RKO (cell line): ENCODE results near the gene CARD6.
A peak's percentile ranks its signal among the peaks of the same experiment; 100 is the strongest.
"Not testable (repeated sequence)": the region's sequence is repeated elsewhere in the genome, so short reads cannot be mapped to it uniquely, and the experiment has no call there.

Experiments used
- DNase-seq: peaks from one replicate; pipeline ENCODE4 v3.0.0-alpha.2; 2016; ENCODE audit warnings: low spot score

CARD6 gene

GRCh38 chr5:40841068-40841805, at the start of gene CARD6:
Gene CARD6, plus strand, starts transcription at chr5:40841367. Its CDS starts 16 bp downstream, at chr5:40841383.
- peak; percentile 69 for DNase-seq

DNA sequence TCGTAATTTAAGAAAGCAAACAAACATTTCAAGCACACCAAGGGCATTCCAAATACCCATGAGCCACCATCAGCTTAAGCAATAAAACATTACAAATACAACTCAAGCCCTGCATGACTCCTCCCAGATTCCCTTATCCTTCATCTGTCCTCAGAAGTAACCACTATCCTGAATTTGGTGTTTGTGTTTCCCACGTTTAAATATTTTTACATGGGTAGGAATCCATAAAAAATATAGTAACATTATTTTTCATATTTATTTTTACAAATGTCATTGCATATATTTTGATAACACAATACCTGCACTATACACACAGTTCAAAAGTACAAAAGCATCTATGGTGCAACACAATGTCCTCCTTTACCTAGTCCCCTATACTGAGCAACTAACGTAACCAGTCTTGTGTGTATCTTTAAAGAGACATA, 49.4 kb upstream of the CARD6 start:
- no peak for DNase-seq

DNA sequence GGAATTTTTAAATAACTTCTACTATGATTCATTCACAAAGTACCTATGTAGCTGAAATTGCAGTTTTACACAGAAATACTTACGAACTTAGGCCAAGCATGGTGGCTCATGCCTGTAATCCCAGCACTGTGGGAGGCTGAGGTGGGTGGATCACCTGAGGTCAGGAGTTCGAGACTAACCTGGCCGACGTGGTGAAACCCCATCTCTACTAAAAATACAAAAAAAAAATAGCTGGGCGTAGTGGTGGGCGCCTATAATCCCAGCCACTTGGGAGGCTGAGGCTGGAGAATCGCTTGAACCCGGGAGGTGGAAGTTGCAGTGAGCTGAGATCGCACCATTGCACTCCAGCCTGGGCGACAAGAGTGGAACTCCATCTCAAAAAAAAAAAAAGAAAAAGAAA, 48.5 kb upstream of the CARD6 start:
- not testable (repeated sequence) for DNase-seq

- not testable (repeated sequence) for DNase-seq
These were observed 46.8 kb upstream of the CARD6 start for GRCh38 chr5:40794340-40794739.

DNA sequence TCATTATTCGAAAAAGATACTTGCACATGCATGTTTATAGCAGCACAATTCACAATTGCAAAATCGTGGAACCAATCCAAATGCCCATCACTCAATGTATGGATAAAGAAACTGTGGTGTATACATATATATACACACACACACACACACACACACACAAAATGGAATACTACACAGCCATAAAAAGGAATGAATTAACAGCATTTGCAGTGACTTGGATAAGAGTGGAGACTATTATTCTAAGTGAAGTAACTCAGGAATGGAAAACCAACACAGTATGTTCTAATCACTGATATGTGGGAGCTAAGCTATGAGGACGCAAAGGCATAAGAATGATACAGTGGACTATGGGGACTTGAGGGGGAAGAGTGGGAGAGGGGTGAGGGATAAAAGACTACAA, 46.3 kb upstream of the CARD6 start:
- not testable (repeated sequence) for DNase-seq

DNA sequence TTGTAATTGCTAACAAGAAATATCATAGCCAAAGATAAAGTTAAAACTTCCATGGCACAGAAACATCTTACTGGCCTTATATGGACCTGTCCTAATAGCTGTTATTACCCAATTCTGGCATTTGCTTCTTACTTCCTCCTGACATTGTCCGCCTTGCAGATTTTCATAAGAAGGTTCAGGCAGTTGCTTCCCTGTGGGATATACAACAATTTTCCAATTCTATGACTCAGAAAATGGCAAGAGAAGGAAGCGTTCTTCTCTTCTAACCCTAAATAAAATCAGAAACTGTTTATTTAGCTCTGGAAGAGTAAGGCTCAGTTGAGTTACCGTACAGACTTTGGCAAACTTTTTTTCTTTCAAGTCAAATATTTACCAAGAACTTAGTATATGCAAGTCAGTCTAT, 44.7 kb upstream of the CARD6 start:
- DNase-seq = peak; percentile 34

- peak; percentile 84 for DNase-seq
These were observed 43.7 kb upstream of the CARD6 start for GRCh38 chr5:40797273-40798011.

DNA sequence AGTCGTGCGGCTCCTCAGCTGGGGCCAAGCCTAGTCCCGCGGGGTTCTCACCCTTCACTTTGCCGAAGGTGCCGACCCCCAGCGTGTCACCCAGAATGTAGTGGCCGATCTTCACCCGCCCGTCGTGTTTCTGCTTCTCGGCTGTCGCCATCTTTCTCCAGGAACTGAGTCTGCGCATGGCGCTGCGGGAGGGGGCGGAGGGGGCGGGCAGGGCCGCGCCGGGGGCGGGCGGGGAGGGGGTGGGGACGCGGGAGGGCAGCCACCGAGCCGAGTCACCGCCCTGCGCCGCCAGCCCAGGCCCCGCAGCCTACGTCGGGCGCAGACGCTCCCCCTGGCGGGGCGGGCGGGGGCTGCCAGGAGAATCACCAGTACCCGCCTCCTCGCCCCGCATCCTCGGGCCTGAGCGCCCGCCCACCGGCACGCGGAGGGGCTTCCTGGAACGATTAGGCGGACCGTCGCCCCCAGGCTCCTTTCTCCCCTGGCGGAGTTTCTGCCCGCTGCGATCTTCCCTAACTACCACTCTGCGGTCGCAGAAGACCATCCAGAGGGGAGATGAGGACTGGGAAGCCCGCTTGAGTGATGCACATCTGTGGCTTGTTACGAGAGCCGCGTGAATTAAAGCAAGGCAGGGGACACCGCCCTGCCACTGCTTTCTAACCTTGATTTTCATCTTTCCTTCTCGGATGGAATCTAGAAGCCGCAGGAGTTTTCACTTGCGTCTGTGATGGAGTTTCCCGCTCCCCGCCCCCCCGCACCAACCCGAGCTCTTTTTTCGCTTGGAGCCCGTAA, 43.0 kb upstream of the CARD6 start, which contains the start of gene PRKAA1:
TSS of gene PRKAA1 (minus strand) at position 363 of the 789 bp plus-strand sequence. CDS start at position 178, 185 bp downstream.
- peak; percentile 89 for DNase-seq

DNA sequence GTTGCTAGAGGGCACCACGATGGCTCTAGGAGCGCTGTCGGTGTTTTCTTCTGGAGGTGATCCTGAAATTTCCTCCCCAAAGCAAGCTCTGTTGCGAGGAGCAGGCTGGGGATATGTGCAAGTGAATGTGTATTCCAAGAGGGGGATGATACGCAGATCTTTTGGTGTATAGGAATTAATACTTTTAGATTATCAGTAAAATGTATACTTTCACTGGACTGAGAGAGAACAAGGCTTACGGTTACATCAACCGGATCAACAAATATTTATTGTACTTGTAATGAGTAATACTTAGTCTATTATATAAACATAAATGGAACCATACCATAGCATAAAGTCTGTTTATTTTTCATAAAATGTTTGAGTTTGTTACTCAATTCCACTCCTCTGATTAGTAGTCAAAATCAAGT, 42.4 kb upstream of the CARD6 start:
- DNase-seq = peak; percentile 83

GRCh38 chr5:40799258-40799657, 41.9 kb upstream of the CARD6 start:
- DNase-seq = peak; percentile 25

- DNase-seq = no peak
These were observed 39.2 kb upstream of the CARD6 start for GRCh38 chr5:40801771-40802562.

- no peak for DNase-seq
These were observed 29.0 kb upstream of the CARD6 start for GRCh38 chr5:40812125-40812524.

GRCh38 chr5:40813698-40814281, 27.4 kb upstream of the CARD6 start:
- DNase-seq = no peak

GRCh38 chr5:40823459-40823858, 17.7 kb upstream of the CARD6 start:
- no peak for DNase-seq

GRCh38 chr5:40825461-40826043, 15.6 kb upstream of the CARD6 start:
- not testable (repeated sequence) for DNase-seq

GRCh38 chr5:40826489-40827187, 14.5 kb upstream of the CARD6 start:
- no peak for DNase-seq

GRCh38 chr5:40827188-40827977, 13.8 kb upstream of the CARD6 start:
- no peak for DNase-seq

GRCh38 chr5:40828021-40828631, 13.0 kb upstream of the CARD6 start:
- DNase-seq = no peak
